ENCODE data around the gene SLC22A31. TPM values are rescaled to one million over a fixed set of nuclear protein-coding genes. Genes with fewer than 3 reads are reported as not detected.

The SLC22A31 gene
- polyA plus RNA-seq, 3 donors: 0.46 to 1.1 (median 0.63) TPM

DNA sequence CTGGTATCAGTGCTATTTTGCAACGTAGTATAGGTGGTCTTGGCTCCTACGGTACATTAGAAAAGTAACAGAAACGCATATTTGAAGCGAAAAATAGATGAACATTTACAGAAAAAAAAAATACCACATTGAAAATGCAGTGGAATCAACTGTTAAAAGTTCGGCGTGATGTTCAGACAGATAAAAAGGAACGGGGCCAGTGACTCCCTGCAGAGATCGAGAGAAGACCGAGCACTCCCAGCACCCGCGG, 16.7 kb upstream of the SLC22A31 start:
- no peak for DNase-seq

DNA sequence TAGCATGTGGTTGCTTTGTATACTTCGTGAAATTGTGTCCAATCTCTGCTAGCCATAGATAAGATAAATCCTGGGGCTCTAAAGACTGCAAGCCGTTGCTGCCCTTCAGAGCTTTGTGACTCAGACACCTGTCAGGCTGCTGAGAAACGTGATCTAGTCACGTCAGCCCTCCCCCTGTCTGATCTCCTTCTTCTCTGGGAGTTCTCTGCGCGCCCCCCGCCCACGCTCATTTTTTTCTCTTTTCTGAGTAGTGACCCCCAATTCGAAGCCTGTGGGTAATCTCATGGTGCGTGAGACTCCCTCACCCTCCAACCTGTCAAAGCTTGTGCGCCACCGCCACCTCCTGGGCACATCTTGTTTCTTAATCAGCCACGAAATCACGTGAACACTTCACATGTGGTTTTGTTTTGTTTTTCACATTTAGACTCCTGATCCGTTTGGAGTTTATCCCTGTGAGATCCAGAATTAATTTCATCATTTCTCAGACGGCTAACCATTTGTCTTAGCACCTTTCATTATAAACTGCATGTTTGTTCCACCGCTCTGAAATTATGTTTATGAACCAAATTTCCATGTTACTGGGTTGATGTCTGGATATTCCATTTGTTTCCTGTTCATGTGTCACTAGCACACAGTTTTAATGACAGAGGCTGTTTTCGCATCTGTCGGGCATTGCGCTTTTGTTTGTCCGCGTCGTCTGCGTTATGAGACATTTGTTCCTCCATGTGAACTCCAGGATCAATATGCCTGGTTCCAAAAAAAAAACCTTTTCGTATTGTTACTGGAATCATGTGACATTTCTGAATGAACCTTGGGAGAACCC, 16.2 kb upstream of the SLC22A31 start:
- DNase-seq: peak; percentile 78

GRCh38 chr16:89210904-89211515, 10.7 kb upstream of the SLC22A31 start:
- DNase-seq: no peak

DNA sequence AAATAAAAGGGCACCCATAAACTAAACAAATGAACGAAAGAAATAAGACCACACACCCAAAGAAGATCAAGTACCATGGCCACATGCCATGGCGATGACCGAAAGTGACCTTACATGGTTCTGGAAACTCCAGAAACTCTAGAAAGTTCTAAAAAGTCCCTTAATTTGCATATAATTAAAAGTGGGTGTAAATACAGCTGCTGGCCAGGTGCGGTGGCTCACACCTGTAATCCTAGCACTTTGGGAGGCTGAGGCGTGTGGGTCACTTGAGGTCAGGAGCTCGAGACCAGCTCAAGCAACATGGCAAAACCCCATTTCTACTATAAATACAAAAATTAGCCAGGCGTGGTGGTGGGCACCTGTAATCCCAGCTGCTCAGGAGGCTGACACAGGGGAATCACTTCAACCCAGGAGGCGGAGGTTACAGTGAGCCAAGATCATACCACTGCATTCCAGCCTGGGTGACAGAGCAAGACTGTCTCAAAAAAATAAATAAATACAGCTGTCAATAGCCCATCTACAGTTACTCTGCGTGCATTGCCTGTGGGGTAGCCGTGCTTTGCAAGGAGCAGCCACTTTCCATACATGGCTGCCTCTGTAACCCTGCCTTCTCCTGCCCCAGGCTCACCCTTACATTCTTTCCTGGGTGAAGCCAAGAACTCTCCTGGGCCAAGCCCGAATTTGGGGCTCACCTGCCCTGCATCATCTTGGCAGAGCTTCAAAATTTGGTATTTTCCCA, 10.0 kb upstream of the SLC22A31 start:
- DNase-seq: no peak

- no peak for DNase-seq
Measured at GRCh38 chr16:89209522-89210044, 9.2 kb upstream of the SLC22A31 start.

DNA sequence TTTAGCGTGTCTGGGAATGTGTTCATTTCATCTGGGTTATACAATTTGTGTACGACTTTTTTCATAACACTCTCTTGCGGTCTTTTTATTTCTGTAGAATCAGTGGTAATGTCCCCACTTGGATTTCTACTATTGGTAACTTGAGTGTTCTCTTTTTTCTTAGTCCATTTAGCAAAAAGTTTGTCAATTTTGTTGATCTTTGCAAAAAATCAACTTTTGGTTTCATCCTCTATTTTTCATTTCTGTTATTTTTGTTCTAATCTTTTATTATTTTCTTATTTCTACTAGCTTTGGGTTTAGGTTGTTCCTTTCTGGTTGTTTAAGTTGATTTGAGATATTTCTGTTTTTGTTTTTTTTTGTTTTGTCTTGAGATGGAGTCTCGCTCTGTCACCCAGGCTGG, 7.7 kb upstream of the SLC22A31 start:
- DNase-seq: no peak

GRCh38 chr16:89202422-89203215, 2.3 kb upstream of the SLC22A31 start:
- no peak for DNase-seq

GRCh38 chr16:89201439-89202377, 1.4 kb upstream of the SLC22A31 start:
- DNase-seq: peak; percentile 57

GRCh38 chr16:89200850-89201411, 594 bp upstream of the SLC22A31 start:
- no peak for DNase-seq

DNA sequence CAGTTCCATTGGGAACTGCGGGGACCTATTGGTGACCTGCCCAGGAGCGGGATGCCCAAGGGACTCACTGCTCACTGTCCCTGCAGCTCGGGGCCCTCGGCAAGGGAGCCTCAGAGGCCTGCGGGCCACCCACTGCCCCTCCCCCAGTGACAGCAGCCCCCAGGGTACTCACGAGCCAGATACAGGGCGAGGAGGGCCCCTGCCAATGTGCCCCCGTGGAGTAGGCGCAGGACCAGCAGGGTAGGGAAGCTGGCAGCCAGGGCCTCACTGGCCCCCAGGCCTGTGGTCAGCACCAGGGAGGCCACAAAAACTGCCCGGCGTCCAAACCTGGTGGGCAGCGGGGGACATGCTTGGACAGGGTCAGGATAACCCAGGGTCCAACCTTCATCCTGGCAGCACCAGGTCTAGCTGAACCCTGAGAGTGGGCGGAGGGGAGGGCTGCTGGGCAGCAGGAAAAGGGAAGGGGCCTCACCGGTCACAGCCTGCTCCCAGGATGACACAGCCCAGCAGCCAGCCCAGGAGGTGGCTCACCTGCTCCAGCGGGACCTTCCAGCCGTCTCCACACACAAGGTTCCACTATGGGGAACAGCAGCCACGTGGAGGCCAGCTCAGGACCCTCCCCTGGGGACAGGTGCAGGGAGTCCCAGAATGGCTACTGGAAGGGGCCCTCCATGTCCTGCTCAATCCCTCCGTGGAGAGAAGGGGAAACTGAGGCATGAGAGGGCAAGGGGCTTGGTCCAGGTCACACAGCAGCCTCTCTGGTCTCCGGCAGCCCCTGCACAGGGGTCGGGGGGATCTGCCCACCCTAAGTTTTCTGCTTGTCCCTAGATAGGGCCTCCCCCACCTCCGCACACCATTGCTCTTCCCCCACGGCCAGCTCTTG, 855 bp downstream of the SLC22A31 start:
- no peak for DNase-seq

DNA sequence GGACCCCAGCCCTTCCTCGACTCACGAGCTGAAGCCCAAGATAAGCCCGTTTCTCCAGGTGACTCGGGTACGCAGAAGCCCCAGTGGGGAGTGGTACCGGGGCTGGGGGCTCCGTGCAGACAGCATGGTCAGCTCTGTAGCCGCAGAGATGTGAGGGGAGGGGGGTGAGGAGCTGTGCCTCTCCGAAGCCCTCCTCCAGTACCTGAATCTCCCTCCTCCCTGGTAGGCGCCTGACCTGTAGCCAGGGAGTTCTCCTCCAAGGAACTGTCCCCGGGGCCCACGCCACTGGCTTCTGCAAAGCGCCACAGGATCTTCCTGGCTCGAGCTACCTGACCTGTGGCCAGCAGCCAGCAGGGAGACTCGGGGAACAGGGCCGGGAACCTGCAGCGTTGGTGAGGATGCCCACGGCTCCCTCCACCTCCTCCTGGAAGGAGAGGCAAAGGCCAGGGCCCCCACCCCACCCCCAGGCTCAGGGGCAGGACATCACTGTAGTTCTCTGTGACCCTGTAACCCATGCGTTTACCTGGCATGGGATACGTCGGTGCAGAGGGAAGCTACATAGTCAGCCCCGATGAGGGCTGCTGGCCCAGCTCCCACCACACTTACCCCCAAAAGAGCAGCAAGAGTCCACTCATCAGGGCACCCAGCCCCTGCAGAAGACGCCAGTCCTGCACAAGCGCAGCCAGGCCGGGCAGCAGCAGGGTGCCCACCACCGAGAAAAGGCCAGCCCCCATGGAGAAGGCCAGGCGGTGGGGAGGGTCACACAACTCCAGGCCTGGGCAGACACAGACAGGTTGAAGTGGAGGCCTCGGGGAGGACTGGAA, 1.7 kb downstream of the SLC22A31 start:
- no peak for DNase-seq

DNA sequence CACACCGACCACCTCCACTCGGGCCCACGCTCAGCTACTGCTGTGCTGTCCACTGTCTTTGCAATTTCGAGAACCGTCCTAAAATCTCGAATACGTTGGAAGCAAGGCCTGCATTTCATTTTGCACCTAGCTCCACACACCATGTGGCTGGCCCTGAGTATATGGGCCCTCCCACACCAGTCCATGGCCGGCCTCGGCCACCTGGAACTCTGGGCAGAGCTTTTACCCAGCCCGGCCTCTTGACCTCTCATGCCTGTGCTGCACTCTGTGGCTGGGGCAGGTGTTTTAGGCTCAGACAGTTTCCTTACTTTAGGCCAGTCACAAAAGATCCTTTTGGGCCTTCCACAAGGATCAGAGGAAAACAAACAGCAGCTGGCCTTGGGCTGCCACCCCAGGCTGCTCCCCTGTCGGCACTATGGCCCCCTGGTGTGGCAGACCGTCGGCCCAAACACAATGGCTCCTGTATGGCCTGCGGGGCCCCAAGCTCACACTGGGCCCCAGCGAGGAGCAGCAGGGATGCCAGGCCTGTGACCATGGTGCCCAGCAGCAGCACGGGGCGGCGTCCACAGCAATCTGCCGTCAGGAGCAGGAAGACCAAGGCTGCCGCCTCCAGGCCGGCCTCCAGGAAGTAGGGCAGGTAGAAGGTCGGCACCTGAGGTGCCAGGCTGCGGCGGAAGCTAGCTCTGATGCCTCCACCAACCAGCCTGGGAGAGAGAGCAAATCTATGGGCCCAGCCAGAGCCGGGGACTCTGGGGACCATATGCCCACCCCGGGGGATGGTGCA, 2.5 kb downstream of the SLC22A31 start:
- DNase-seq: no peak

DNA sequence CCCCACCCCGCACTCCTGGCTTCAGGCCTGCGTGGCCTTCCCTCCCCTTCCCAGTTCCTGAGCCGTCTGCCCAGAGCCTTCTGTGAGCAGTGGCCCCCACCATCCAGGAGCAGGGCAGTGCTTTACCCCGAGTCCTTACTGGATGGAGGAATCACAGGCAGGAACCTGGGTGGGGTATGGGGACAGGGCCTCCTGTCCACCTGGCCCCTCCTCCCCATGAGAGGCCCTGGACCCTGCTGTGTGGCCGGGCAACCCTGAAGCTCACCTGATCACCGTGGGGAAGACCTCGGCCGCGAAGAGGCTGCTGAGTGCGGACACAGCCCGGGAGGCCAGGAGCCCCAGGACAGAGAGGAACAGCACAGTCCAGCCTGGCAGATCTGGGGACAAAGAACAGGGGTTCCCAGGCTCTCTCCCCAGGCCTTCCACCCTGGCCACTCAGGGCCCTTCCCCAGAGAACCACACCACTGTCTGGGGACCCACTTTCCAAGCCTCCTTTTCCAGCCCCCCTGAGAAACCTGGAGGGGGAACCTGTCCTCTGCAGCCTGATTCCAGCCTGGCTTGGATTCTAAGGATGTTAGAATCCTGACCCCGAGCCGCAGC, 3.2 kb downstream of the SLC22A31 start:
- no peak for DNase-seq

DNA sequence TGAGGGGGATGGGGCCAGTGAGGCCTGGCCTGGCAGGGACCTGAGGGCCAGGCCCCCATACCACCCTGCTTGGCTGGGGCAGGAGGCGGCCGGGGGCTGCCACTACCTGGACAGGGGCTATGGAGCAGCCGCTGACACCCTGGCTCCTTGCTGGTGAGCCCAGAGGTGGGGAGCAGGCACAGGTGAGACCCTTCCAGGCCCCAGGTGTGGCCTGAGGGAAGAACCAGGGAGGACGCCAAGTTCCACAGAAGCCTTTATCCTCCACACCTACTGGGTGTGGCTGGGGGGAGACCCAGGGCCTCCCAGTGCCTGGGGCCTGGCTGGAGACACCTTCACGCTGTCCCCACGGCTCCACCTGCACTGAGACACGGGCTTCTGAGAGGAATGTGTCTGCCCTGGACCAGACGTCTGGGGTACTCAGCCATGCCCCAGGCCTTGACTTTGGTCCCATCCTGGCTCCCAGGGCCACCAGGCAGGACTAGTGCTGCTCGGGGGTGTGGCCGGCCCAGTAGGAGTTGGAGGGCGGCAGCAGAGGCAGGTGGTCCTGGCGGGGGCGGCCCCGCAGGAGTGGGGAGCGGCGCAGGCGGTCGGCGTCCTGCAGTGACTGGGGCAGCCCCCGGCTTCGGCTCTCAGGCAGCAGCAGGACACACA, 4.7 kb downstream of the SLC22A31 start:
- no peak for DNase-seq

DNA sequence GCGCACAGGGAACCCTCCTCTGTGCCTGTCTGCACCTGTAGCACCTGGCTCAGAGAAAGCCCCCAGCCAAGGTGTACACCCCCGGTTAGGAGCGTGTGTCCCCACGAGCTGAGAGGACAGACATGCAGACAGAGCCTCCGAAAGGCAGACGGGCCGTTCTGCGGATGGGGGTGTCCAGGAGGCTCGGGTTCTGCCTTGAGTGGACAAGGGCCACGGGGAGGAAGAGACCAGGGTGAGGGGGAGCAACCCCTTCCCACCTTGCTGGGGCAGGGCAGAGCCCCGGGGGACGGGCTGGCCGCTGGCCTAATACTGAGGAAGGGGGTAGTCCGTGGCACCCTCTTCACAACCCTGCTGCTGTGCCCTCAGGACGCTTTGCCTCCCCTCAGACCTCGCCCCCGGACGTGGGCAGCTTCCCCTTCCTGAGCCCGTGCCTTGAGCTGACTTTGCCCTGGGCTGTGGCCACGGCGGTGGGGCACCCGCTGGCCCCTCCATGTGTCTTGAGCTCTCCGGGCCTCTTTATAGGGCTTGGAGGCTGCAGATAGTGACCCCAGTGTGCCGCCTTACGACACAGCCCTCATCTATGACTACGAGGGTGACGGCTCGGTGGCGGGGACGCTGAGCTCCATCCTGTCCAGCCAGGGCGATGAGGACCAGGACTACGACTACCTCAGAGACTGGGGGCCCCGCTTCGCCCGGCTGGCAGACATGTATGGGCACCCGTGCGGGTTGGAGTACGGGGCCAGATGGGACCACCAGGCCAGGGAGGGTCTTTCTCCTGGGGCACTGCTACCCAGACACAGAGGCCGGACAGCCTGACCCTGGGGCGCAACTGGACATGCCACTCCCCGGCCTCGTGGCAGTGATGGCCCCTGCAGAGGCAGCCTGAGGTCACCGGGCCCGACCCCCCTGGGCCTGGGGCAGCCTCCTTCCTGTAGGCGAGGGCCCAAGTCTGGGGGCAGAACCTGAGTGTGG, 5.7 kb downstream of the SLC22A31 start:
- no peak for DNase-seq

Measured in renal pelvis (tissue), 4 donors.